Neuron (in vitro differentiated cells): ENCODE data around the gene MORF4L1.

Source experiments
- H2AFZ ChIP-seq: one replicate; pipeline ENCODE4 v1.6.1; 2013; ENCODE audit warnings: low read depth, mild to moderate bottlenecking, inconsistent platforms, low read length, moderate library complexity
- H3K27me3 ChIP-seq: one replicate; pipeline ENCODE4 v1.6.1; 2013; ENCODE audit warnings: low read length; ENCODE audit not compliant: insufficient read depth
- H3K36me3 ChIP-seq: one replicate; pipeline ENCODE4 v1.6.1; 2013; ENCODE audit warnings: low read length; ENCODE audit not compliant: insufficient read depth
- H3K4me1 ChIP-seq: one replicate; pipeline ENCODE4 v1.6.1; 2013; ENCODE audit warnings: low read length; ENCODE audit not compliant: insufficient read depth
- H3K4me3 ChIP-seq: 2 replicates; pipeline ENCODE4 v1.5.1; 2013; ENCODE audit warnings: mild to moderate bottlenecking, low read length, moderate library complexity
- H3K9me3 ChIP-seq: one replicate; pipeline ENCODE4 v1.6.1; 2013; ENCODE audit warnings: low read length

The MORF4L1 gene

GRCh38 chr15:78914027-78914764 is 41.5 kb downstream of the MORF4L1 start:
- no peak overlapping the region for H3K4me3 ChIP-seq
- H3K9me3 ChIP-seq = no peaks in the 10 kb centered on the region
- peaks cover 45% of the 10 kb centered on the region for H3K36me3 ChIP-seq
- no peaks in the 10 kb centered on the region for H3K27me3 ChIP-seq
- H2AFZ ChIP-seq = no peak overlapping the region
- no peaks in the 10 kb centered on the region for H3K4me1 ChIP-seq

GRCh38 chr15:78915341-78916087 is 42.8 kb downstream of the MORF4L1 start:
- H3K9me3 ChIP-seq = no peaks in the 10 kb centered on the region
- peaks cover 47% of the 10 kb centered on the region for H3K36me3 ChIP-seq
- H3K4me1 ChIP-seq = no peaks in the 10 kb centered on the region
- no peak overlapping the region for H2AFZ ChIP-seq
- H3K27me3 ChIP-seq = no peaks in the 10 kb centered on the region
- H3K4me3 ChIP-seq = no peak overlapping the region

- H2AFZ ChIP-seq = no peak overlapping the region
- no peak overlapping the region for H3K4me3 ChIP-seq
- peaks cover 46% of the 10 kb centered on the region for H3K36me3 ChIP-seq
- H3K4me1 ChIP-seq = no peaks in the 10 kb centered on the region
- H3K27me3 ChIP-seq = no peaks in the 10 kb centered on the region
- H3K9me3 ChIP-seq = no peaks in the 10 kb centered on the region
Measured at GRCh38 chr15:78916088-78916487, 43.4 kb downstream of the MORF4L1 start.

GRCh38 chr15:78917888-78918287 is 45.2 kb downstream of the MORF4L1 start:
- Histone ChIP-seq H3K4me1 (no peaks in the 10 kb centered on the region), H3K36me3 (peaks cover 46% of the 10 kb centered on the region), H3K27me3 (no peaks in the 10 kb centered on the region), H3K4me3 (no peak overlapping the region), H3K9me3 (no peaks in the 10 kb centered on the region), H2AFZ (no peak overlapping the region)

GRCh38 chr15:78921517-78921916 is 48.8 kb downstream of the MORF4L1 start:
- Histone ChIP-seq H3K9me3 (no peaks in the 10 kb centered on the region), H3K36me3 (peaks cover 33% of the 10 kb centered on the region), H3K27me3 (no peaks in the 10 kb centered on the region), H2AFZ (no peak overlapping the region), H3K4me1 (no peaks in the 10 kb centered on the region), H3K4me3 (no peak overlapping the region)

- no peaks in the 10 kb centered on the region for H3K9me3 ChIP-seq
- H2AFZ ChIP-seq = no peak overlapping the region
- no peak overlapping the region for H3K4me3 ChIP-seq
- peaks cover 33% of the 10 kb centered on the region for H3K36me3 ChIP-seq
- H3K4me1 ChIP-seq = no peaks in the 10 kb centered on the region
- H3K27me3 ChIP-seq = no peaks in the 10 kb centered on the region
Measured at GRCh38 chr15:78921940-78922339, 49.2 kb downstream of the MORF4L1 start.

- no peaks in the 10 kb centered on the region for H3K9me3 ChIP-seq
- no peaks in the 10 kb centered on the region for H3K27me3 ChIP-seq
- H3K4me3 ChIP-seq = no peak overlapping the region
- H3K36me3 ChIP-seq = peaks cover 35% of the 10 kb centered on the region
- H2AFZ ChIP-seq = no peak overlapping the region
- no peaks in the 10 kb centered on the region for H3K4me1 ChIP-seq
Measured at GRCh38 chr15:78922527-78922926, 49.8 kb downstream of the MORF4L1 start.

GRCh38 chr15:78923015-78923414 is 50.3 kb downstream of the MORF4L1 start:
- H3K27me3 ChIP-seq = no peaks in the 10 kb centered on the region
- no peaks in the 10 kb centered on the region for H3K9me3 ChIP-seq
- no peak overlapping the region for H2AFZ ChIP-seq
- no peak overlapping the region for H3K4me3 ChIP-seq
- H3K4me1 ChIP-seq = no peaks in the 10 kb centered on the region
- H3K36me3 ChIP-seq = peaks cover 33% of the 10 kb centered on the region

- H3K27me3 ChIP-seq = no peaks in the 10 kb centered on the region
- H3K4me3 ChIP-seq = no peak overlapping the region
- H2AFZ ChIP-seq = no peak overlapping the region
- H3K4me1 ChIP-seq = no peaks in the 10 kb centered on the region
- no peaks in the 10 kb centered on the region for H3K9me3 ChIP-seq
- H3K36me3 ChIP-seq = peaks cover 29% of the 10 kb centered on the region
Measured at GRCh38 chr15:78923480-78924360, 51.0 kb downstream of the MORF4L1 start.

GRCh38 chr15:78925076-78925624 is 52.5 kb downstream of the MORF4L1 start:
- H3K9me3 ChIP-seq = no peaks in the 10 kb centered on the region
- no peaks in the 10 kb centered on the region for H3K27me3 ChIP-seq
- H3K4me1 ChIP-seq = no peaks in the 10 kb centered on the region
- no peak overlapping the region for H3K4me3 ChIP-seq
- peaks cover 19% of the 10 kb centered on the region for H3K36me3 ChIP-seq
- no peak overlapping the region for H2AFZ ChIP-seq

GRCh38 chr15:78925956-78926743 is 53.5 kb downstream of the MORF4L1 start:
- H3K9me3 ChIP-seq = no peaks in the 10 kb centered on the region
- H2AFZ ChIP-seq = no peak overlapping the region
- no peaks in the 10 kb centered on the region for H3K4me1 ChIP-seq
- H3K27me3 ChIP-seq = no peaks in the 10 kb centered on the region
- no peak overlapping the region for H3K4me3 ChIP-seq
- peaks cover 14% of the 10 kb centered on the region for H3K36me3 ChIP-seq

- Histone ChIP-seq H3K4me1 (no peaks in the 10 kb centered on the region), H2AFZ (no peak overlapping the region), H3K4me3 (no peak overlapping the region), H3K9me3 (no peaks in the 10 kb centered on the region), H3K27me3 (no peaks in the 10 kb centered on the region), H3K36me3 (peaks cover 6% of the 10 kb centered on the region)
Measured at GRCh38 chr15:78927077-78927790, 54.5 kb downstream of the MORF4L1 start.
